CD4-positive, alpha-beta T cell (primary cell): ENCODE data around the gene TCHHL1. TPM values are rescaled to one million over a fixed set of nuclear protein-coding genes. Genes with fewer than 3 reads are reported as not detected.

ENCODE experiments used
- ATAC-seq: fragments of 200-7000 bp; cut with Tn5 transposase; one replicate; pipeline ENCODE4 v1.10.0; 2022; ENCODE audit warnings: mild to moderate bottlenecking; ENCODE audit not compliant: poor library complexity
- CTCF ChIA-PET: fragments of 350-600 bp; sonication (Branson Sonifier 250); formaldehyde crosslinking; loops from one replicate; lab custom pipeline; 2021; ENCODE audit warnings: antibody characterized with exemption, inconsistent platforms; lab: Charles Lee
- POLR2A ChIA-PET: fragments of 350-600 bp; sonication (Branson Sonifier 250); formaldehyde crosslinking; loops from one replicate; lab custom pipeline; 2021; ENCODE audit warnings: antibody characterized with exemption, inconsistent platforms; lab: Charles Lee
- DNase-seq, 14 experiments: peaks; one replicate each; pipeline ENCODE4 v3.0.0-alpha.2; 2013 to 2020; ENCODE audit warnings: mixed read lengths in 2 of 14
- H3K27ac ChIP-seq, 2 donors: one replicate each; pipeline versions ENCODE4 v1.5.1 to v1.7.0; 2013; ENCODE audit warnings: low read length in 2 of 2, low read depth in 1 of 2, mild to moderate bottlenecking in 1 of 2
- H3K27me3 ChIP-seq, 2 experiments: 1 replicate in 1 of 2; 2 replicates in 1 of 2; pipeline versions ENCODE4 v1.6.1 to v1.7.0; 2013; ENCODE audit warnings: low read length in 2 of 2, control low read depth in 1 of 2, mild to moderate bottlenecking in 1 of 2, moderate library complexity in 1 of 2; ENCODE audit not compliant: insufficient read depth in 2 of 2, control insufficient read depth in 1 of 2
- H3K36me3 ChIP-seq: one replicate; pipeline ENCODE4 v1.6.1; 2013; ENCODE audit warnings: low read length, control low read depth; ENCODE audit not compliant: insufficient read depth
- H3K4me1 ChIP-seq: one replicate; pipeline ENCODE4 v1.6.1; 2013; ENCODE audit warnings: low read length, control low read depth; ENCODE audit not compliant: insufficient read depth
- H3K4me3 ChIP-seq: one replicate; pipeline ENCODE4 v1.5.1; 2013; ENCODE audit warnings: mild to moderate bottlenecking, low read length, moderate library complexity
- H3K9me3 ChIP-seq, 2 experiments: 1 replicate in 1 of 2; 2 replicates in 1 of 2; pipeline versions ENCODE4 v1.6.1 to v1.7.0; 2013; ENCODE audit warnings: low read length in 2 of 2, mild to moderate bottlenecking in 2 of 2, control low read depth in 1 of 2, moderate library complexity in 1 of 2; ENCODE audit not compliant: control insufficient read depth in 1 of 2, insufficient read depth in 1 of 2
- H3K27ac Mint-ChIP-seq: one replicate; pipeline ENCODE4 v1.8.0; 2020; ENCODE audit warnings: mixed read lengths
- H3K27me3 Mint-ChIP-seq: one replicate; pipeline ENCODE4 v1.8.0; 2021; ENCODE audit warnings: mixed read lengths
- H3K36me3 Mint-ChIP-seq: one replicate; pipeline ENCODE4 v1.8.0; 2021; ENCODE audit warnings: low read depth, mixed read lengths
- H3K4me1 Mint-ChIP-seq: one replicate; pipeline ENCODE4 v1.8.0; 2021; ENCODE audit warnings: low read depth, mixed read lengths
- H3K4me3 Mint-ChIP-seq: one replicate; pipeline ENCODE4 v1.8.0; 2020; ENCODE audit warnings: mild to moderate bottlenecking, mixed read lengths
- H3K9me3 Mint-ChIP-seq: one replicate; pipeline ENCODE4 v1.8.0; 2020; ENCODE audit warnings: mixed read lengths
- CTCF ChIP-seq: fragments of 200-600 bp; IDR thresholded peaks from one replicate; pipeline ENCODE4 v1.8.0; 2022; ENCODE audit warnings: antibody characterized with exemption, mild to moderate bottlenecking
- intact Hi-C, 2 experiments: fragments of 100-400 bp; cut with DNase I in 1 of 2; cut with micrococcal nuclease in 1 of 2; formaldehyde crosslinking; loops; one replicate each; pipeline versions ENCODE4 v1.15.1 to v1.9.0; 2023 to 2025; cut with DNase I, micrococcal nuclease
- total RNA-seq, 174 experiments: library from RNA in 2 of 174; stranded (reverse) in 2 of 174; gene quantifications; one replicate each; pipeline ENCODE4 v1.2.3 and lab custom pipeline; 2021 to 2026

Gene TCHHL1
- total RNA-seq, 2 experiments from 2014 or later: not detected

GRCh38 chr1:152042030-152042429 lies 46.8 kb downstream of the TCHHL1 start:
- Mint-ChIP-seq H3K27ac (no peak overlapping the region), H3K27me3 (no peaks in the 10 kb centered on the region), H3K9me3 (no peaks in the 10 kb centered on the region), H3K36me3 (no peaks in the 10 kb centered on the region), H3K4me1 (peaks cover 21% of the 10 kb centered on the region), H3K4me3 (no peak overlapping the region)
- no peaks in the 10 kb centered on the region for H3K9me3 ChIP-seq
- no peaks in the 10 kb centered on the region for H3K36me3 ChIP-seq
- POLR2A ChIA-PET: no interaction called here
- ATAC-seq: no peak
- no peak for DNase-seq
- intact Hi-C loops: no loop called here
- CTCF ChIA-PET: interaction anchor here (1.3 kb wide), 1 partner anchor 7 kb away, joined by 4 read pairs; no protein-coding TSS in a partner anchor
- H3K4me1 ChIP-seq: peaks cover 18% of the 10 kb centered on the region
- no peak overlapping the region for H3K27ac ChIP-seq
- TF ChIP-seq CTCF: no peak
- no peak overlapping the region for H3K4me3 ChIP-seq
- no peaks in the 10 kb centered on the region for H3K27me3 ChIP-seq

DNA sequence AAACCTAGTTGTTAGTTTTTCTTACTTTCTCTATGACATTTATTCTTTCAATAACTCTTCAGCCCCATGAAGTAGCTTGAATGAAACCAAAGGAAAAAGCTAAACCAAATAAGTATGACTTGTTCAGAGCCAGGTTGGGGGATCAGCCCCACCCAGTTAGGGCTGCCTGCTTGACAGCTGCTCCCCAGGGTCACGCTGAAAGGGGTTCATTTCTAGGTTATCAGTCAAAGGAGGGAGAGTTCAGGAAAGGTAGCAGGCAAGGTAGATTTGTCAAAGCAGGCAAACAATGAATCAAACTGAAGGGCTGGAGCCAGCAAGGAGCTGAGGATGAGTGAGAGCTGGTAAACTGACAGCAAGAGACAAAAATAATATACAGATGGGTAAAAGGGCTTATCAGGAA lies 49.0 kb downstream of the TCHHL1 start:
- no peaks in the 10 kb centered on the region for H3K27me3 Mint-ChIP-seq
- no peak overlapping the region for H3K27ac Mint-ChIP-seq
- intact Hi-C loops: no loop called here
- ChIA-PET CTCF (no interaction called here), POLR2A (interaction anchor here (1.0 kb wide), 1 partner anchor 9 kb away, joined by 3 read pairs; no protein-coding TSS in a partner anchor)
- Histone ChIP-seq H3K36me3 (no peaks in the 10 kb centered on the region), H3K4me3 (no peak overlapping the region), H3K27ac (no peak overlapping the region), H3K4me1 (peaks cover 14% of the 10 kb centered on the region), H3K9me3 (no peaks in the 10 kb centered on the region), H3K27me3 (no peaks in the 10 kb centered on the region)
- ATAC-seq (no peak), DNase-seq (no peak)
- no peak for TF ChIP-seq CTCF
- H3K9me3 Mint-ChIP-seq: no peaks in the 10 kb centered on the region
- H3K4me3 Mint-ChIP-seq: no peak overlapping the region
- H3K4me1 Mint-ChIP-seq: peaks cover 28% of the 10 kb centered on the region
- peaks cover 13% of the 10 kb centered on the region for H3K36me3 Mint-ChIP-seq

- Histone ChIP-seq H3K4me3 (no peak overlapping the region), H3K27ac (no peak overlapping the region), H3K9me3 (no peaks in the 10 kb centered on the region), H3K4me1 (peaks cover 15% of the 10 kb centered on the region), H3K36me3 (no peaks in the 10 kb centered on the region), H3K27me3 (no peaks in the 10 kb centered on the region)
- Mint-ChIP-seq H3K4me3 (no peak overlapping the region), H3K27ac (no peak overlapping the region), H3K4me1 (peaks cover 28% of the 10 kb centered on the region), H3K9me3 (no peaks in the 10 kb centered on the region), H3K36me3 (peaks cover 17% of the 10 kb centered on the region), H3K27me3 (no peaks in the 10 kb centered on the region)
- TF ChIP-seq CTCF: no peak
- DNase-seq: no peak
- intact Hi-C loops: no loop called here
- ATAC-seq: no peak
- CTCF ChIA-PET: no interaction called here
- POLR2A ChIA-PET: interaction anchor here (1.0 kb wide), 1 partner anchor 9 kb away, joined by 3 read pairs; no protein-coding TSS in a partner anchor
Observed at GRCh38 chr1:152039461-152039860, 49.4 kb downstream of the TCHHL1 start.
